CD4-positive, alpha-beta T cell treated with Interleukin-6 for 4 hours (primary cell): ENCODE data around the gene FOSB.
A peak's percentile ranks its signal among the peaks of the same experiment; 100 is the strongest.
"Not testable (repeated sequence)": the region's sequence is repeated elsewhere in the genome, so short reads cannot be mapped to it uniquely, and the experiment has no call there.

Source experiments
- DNase-seq: peaks from one replicate; pipeline ENCODE4 v3.0.0-alpha.2; 2020; ENCODE audit warnings: mixed read lengths

Gene FOSB

DNA sequence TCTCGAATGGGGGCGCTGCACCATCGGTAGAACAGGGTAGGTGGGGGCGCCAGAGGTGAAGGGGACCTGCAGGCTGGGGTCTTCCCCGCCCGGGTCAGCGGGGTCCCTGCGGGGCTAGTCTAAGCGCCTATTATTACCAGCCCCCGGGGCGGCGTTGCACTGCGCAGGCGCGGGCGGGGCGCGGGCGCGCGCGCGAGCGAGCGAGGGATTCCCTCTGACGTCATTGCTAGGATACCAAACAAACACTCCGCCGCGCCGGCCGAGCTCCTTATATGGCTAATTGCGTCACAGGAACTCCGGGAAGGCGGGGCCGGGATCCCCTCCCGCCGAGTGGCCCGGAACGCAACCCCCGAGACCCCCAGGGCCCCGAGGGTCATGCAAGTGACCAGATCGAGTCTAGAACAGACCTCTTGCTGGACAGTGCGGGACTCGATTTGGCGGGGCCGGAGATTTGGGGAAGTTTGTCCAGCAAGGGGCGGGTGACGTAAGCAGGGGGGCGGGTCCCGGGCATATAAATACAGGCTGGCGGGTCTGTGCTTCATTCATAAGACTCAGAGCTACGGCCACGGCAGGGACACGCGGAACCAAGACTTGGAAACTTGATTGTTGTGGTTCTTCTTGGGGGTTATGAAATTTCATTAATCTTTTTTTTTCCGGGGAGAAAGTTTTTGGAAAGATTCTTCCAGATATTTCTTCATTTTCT lies at the start of gene FOSB:
TSS of gene FOSB (plus strand) at position 541 of the 703 bp plus-strand sequence. CDS start 591 bp downstream, outside the sequence.
- peak; percentile 92 for DNase-seq

DNA sequence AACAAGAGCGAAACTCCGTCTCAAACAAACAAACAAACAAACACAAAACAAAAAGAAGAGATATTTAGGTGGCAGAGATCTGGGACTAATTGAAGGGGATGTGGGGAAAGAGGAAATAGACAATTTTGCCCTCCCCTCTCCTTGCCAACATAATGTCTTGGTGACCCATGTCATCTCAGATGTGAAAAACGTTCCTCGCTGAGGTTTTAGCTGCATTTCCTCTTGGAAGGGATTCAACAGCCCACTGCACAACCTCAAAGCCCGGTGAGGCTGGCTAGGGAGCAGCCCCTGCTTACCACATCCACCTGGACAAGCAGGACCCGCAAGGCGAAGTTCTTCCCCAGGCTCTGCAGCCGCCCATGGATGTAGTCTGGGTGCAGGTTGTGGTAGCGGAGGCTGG lies 49.0 kb upstream of the FOSB start:
- DNase-seq: no peak

DNA sequence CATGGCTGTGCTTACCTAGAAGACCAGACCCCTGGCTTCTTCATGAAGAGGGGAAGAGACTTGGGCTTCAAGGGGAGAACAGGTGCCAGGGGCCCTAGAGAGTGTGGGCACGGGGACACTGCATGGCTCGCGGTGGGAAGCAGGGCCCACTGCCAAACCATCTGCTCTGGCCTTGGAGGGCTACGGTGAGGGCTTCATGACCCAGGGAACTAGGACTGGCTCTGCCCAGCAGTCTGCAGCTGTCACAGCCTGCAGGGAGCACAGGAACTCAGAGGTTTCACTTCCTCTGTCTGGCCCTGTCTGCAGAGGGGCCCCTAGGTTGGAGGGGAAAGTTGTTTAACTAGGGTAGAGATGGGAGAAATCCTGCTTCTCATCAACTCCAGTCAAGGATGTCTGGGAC lies 48.4 kb upstream of the FOSB start:
- DNase-seq: peak; percentile 33

DNA sequence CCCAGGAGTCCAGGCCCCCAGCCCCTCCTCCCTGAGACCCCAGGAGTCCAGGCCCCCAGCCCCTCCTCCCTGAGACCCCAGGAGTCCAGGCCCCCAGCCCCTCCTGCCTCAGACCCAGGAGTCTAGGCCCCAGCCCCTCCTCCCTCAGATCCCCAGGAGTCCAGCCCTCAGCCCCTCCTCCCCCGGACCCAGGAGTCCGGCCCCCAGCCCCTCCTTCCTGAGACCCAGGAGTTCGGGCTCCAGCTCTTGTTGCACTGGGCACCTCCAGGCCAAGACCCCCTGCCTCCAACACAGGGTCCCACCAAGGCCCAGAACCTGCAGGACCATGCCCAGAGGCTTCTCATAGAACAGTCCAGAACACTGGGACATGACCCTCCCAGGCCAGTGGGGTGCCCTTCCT lies 47.9 kb upstream of the FOSB start:
- DNase-seq: no peak

DNA sequence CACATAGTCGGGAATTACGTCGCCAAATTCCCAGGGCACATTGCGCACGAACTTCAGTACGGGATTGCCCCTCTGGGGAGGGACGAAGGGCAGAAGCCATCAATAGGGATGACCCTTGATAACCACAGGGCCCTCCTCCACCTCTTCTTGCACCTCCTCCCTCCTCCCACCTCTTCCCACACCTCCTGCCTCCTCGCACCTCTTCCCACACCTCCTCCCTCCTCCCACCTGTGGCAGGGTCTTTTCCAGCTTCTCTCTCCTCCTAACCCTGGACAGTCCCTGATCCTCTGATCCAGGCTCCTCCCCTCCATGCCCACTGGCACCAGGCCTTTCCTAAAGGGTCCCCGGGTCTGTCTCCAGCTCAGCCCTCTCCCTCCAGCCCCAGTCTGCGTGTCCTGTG lies 47.4 kb upstream of the FOSB start:
- DNase-seq: no peak

DNA sequence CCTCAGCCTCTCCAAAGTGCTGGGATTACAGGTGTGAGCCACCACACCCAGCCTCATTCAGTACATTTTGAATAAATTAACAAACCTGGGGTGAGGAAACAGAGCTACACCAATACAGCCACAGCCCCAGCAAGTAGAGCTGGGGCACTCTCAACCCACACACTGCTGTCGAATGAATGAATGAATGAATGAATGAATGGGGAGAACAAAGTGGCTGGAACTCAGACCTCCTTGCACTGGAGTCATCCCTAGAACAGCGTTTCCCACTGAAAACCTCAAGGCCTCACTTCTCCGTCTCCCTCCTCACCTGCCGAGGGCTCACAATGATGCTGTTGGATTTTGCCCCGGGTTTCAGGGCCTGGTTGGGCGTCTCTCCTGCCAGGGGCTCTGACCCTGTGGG lies 46.9 kb upstream of the FOSB start:
- no peak for DNase-seq

DNA sequence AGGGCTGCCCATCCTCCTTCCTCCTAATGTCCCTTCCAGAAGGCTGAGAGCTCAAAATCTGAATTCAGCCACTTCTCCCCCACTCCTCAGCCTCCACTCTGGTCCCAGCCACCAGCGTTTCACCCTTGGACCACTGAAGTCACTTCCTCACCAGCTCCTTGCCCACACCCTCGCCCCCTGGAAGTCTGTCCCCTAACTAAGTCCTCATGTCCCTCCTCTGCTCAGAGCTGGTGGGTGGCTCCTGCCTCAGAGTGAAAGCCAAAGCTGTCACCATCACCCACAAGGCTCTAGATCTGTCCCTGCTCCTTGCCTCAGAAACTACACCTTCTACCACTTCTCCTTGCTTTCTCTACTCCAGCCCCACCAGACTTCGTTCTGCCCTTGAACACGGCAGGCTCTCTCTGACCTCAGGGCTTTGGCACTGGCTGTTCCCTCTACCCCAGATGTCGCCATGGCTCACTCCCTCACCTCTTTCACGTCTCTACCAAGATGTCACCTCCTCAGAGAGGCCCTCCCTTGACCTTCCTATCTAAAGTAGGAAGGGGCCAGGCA lies 45.8 kb upstream of the FOSB start:
- no peak for DNase-seq

DNA sequence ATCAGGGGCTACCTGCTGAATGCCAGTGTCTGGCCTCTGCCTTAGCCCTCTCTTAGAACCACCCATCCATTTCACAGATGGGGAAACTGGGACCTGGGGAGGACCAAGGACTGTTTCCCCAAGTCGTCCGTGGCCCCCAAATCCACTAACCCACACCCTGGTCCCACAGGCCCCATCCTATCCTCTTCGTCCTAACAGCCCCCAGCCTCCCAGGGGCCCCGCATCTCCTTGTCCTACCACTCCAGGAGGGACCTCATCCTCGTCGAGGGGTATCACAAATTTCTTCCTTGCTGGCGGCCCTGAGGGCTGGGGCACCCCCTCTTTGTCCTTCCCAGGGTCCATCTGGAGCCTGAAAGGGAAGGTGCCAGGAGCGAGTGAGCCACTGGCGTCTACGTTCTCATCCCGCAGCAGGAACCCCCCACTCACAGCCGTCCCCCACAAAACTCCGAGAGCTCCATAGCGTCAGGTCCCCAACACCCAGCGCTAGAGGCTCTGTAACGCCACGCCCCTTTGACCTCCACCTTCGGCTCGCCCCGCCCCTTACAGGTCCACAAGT lies 44.7 kb upstream of the FOSB start:
- peak; percentile 90 for DNase-seq

DNA sequence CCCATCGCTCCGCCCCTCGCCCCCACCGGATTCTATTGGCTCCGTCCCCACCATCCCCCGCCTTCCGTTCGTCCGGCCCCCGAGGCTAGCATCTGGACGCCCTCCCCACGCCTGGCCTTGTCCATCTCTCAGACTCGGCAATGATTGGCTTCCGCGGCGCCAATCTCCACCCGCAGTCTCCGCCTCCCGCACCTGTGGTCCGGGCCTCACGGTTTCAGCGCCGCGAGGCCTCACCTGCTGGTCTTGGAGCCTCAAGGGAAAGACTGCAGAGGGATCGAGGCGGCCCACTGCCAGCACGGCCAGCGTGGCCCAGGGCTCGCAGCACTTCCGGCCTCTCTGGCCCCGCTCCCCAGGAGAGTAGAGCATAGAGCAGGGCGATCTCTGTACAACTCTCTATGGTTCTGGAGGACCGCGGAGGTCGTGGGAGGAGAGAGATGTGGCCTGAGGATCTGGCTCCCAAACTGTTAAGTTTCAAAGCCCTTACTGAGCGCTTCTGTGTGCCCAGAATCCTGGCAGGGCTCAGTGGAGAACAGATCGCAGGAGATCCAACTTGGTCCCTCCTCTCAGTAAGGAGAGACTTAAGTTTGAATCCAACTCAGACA lies 44.1 kb upstream of the FOSB start, which contains the start of gene ERCC1:
TSS of gene ERCC1 (minus strand) at position 329 of the 602 bp plus-strand sequence. CDS start 543 bp downstream, outside the sequence.
- DNase-seq: no peak

DNA sequence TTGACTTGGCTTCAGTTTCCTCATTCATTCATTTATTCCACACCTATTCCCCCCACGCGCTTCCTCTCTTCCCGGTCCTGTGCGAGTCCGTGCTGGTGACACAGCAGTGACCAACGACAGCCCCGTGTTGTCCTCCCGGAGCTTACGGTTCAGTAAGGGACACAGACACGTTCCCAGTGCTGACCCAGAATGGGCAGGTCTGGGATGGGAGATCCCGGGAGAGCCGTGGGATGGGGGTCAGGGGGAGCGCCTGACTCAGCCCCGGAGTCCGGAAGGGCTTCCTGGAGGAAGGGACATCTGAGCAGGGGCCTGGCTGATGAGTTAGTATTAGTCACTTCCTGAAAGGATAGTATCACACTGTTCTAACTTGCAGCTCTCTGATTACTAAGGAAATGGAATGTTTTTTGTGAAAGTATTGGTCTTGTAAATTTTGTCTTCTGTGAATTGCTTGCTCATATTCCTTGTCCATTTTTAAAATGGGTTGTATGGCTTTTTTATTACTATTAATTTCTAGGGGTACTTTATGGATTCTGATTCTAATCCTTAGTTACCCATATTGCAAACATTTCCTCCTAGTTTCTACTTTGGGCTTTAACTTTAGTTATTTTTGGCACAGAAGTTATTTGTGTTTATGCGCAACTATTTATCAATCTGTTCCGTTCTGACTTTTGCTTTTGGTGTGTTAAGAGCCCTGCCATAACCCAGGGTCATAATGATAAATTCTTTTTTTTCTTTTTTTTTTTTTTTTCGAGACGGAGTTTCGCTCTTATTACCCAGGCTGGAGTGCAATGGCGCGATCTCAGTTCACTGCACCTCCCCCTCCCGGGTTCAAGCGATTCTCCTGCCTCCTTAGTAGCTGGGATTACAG lies 43.4 kb upstream of the FOSB start:
- DNase-seq: peak; percentile 38

DNA sequence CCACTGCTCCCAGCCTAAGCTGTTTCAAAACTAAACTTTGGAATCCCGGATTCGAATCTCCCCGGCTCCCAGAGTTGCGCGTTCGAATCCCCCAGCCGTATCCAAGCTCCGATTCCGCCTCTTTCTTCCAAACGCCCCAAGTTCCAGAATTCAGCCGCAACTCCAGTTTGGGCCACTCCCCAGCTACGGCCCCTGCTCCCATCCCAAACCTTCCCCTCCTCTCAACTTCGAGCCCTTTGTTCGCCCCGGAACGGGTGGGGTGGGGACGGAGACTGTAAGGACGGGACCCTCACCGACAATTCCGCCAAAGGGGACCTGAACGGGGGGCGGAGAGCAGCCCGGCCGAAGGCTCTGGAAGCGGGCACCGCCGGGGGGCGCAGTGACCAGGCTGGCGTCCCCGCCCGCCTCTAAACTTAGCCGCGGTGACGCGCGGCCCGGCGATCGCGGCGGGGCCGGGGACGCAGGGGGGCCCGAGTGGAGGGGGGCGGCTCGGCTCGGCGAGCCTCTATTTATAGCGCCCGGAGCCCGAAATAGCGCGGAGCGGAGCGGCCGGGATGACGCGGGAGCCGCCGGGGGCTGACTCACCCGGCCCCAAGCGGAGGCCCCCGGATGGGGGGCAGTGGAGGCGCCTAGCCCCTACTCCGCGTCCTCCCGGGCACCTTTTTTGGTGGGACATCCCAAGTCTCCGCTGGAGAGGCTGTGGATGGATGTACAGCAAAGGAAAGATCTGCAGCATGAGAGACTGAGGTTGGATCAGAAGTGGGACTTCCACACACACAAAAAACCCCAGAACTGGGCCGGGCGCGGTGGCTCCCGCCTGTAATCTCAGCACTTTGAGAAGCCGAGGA lies 39.2 kb upstream of the FOSB start:
- peak; percentile 26 for DNase-seq

DNA sequence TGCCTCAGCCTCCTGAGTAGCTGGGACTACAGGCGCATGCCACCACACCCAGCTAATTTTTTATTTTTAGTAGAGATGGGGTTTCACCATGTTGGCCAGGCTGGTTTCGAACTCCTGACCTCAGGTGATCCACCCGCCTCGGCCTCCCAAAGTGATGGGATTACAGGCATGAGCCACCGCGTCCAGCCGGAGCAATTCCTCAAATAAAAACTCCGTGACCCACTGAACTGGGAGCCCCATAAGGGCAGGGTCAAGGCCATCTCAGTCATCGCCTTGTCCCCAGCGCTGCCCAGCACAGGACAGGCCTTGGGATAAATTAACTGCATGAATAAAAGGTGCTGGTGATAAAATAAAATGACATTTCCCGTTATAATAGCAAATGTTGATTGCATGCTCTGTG lies 37.9 kb upstream of the FOSB start:
- DNase-seq: not testable (repeated sequence)

DNA sequence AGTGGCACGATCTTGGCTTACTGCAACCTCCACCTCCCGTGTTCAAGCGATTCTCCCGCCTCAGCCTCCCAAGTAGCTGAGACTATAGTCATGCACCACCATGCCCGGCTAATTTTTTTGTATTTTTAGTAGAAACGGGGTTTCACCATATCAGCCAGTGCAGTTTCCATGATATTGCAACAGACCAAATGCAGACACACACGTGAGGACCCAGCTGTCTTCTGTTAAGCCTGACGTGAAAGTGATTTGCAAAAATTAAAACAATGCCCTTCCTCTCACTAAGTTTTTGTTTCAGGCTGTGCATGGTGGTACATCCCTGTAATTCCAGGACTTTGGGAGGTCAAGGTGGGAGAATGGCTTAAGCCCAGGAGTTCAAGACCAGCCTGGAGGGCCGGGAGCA lies 36.8 kb upstream of the FOSB start:
- DNase-seq: not testable (repeated sequence)

DNA sequence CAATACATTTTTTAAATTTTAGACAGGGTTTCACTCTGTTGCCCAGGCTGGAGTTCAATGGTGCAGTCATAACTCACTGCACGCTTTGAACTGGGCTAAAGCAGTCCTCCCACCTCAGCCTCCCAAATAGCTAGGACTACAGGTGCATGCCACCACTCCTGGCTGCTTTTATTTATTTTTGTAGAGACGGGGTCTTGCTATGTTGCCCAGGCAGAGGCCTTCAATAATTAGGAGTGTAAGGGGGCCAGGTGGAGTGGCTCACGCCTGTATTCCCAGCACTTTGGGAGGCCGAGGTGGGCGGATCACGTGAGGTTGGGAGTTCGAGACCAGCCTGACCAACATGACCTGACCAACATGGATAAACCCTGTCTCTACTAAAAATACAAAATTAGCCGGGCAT lies 35.3 kb upstream of the FOSB start:
- DNase-seq: not testable (repeated sequence)

DNA sequence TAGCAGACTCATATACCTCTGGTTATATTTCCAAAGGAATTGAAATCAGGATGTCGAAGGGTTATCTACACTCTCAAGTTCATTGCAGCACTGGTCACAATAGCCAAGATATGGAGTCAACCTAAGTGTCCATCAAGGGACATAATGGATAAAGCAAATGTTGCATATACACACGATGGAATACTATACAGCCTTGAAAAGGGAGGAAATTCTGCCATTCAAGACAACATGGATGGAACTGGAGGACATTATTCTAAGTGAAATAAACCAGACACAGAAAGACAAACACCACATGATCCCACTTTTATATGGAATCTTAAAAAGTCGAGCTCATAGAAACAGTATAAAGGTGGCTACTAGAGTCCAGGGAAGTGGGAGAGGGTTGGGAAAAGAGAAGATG lies 30.5 kb upstream of the FOSB start:
- DNase-seq: no peak

DNA sequence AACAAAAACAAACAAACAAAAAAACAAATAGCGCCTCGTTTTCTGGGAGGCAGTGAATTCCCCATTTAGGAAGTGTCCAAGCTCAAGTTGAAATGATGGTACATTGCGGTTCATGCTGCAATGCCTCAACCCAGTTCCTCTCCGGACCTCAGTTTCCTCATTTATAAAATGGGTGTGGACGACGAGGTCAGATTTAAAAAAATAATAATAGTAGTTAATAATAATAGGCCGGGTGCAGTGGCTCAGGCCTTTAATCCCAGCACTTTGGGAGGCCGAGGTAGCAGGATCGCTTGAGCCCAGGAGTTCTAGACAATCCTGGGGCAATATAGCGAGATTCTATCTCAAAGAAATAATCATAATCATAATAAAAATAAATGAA lies 28.6 kb upstream of the FOSB start:
- DNase-seq: no peak

DNA sequence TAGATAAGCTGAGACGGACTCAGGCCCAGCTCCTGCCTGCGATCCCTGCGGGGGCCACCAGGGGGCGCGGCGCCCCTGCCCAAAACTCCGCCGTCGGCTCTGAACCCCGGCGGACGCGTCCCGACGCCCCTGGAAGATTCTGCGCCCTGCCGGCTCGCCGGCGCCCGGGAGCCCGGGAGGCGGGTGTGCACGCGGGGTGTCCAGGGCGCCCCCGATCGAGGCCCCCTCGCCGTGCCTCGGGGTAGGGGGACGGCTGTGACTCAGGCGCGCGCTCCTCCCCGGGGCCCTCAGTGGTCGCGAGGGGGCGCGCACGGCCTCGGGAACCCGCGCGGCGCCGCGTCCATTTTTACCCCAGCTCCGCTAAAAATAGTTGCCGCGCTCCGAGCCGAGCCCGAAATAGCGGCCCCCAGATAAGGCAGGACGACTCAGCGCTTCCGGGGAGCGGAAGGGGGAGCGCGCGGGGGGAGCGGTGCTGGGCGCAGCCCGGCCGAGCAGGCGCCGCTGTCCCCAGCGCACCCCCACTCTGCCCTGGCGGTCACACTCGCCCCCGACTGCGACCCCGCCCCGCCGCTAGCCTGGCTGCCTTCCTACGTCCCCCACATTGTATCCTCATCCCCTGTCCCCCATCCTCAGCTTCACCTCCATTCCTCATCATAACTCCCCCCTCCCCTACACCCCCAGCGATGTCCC lies 28.1 kb upstream of the FOSB start:
- DNase-seq: peak; percentile 86

DNA sequence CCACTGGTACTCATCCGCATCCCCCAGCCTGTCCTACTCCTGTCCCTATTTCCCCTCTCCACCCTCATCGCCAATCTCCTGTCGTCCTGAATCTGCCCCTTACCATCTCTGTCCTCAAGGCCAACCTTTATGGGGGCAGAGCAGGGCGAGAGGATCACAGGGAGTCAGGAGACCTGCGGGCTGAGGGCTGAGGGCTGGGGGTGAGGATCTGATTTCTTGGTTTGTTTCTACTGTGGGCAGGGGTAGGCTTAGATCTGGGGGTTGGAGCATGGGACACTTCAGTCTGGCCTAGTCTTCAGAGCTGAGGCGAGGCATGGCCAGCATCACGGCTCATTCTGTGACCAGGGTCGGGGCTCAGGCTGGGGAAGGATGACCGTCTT lies 27.5 kb upstream of the FOSB start:
- peak; percentile 5 for DNase-seq

DNA sequence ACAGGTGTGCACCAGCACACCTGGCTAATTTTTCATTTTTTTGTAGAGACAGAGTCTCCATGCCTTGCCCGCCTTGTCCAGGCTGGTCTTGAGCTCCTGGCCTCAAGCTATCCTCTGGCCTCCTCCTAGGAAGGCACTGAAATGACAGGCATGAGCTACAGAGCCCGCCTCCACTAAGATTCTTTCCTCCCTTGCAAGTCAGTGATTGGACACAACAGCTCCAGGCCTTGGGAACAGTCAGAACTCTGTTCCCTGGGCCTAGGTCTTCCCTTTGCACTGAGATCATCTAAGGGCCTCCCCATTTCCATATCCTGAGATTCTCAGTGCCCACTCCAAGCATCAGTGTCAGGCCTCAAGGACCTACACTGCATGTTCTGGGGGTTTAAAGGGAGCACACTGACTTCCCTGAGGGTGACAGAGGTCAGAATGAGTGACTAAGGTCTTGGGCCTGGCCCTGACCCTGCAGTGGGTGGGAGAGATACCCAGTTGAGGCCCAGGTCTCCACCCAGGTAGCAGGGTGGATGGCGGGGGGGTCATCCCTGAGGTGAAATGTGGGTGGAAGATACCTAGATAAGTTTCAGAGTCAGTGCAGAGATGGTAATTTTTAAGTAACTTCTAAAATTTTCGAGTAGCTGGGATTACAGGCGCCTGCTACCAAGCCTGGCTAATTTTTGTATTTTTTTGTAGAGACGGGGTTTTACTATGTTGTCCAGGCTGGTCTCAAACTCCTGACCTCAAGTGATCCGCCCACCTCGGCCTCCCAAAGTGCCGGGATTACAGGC lies 26.7 kb upstream of the FOSB start:
- no peak for DNase-seq

DNA sequence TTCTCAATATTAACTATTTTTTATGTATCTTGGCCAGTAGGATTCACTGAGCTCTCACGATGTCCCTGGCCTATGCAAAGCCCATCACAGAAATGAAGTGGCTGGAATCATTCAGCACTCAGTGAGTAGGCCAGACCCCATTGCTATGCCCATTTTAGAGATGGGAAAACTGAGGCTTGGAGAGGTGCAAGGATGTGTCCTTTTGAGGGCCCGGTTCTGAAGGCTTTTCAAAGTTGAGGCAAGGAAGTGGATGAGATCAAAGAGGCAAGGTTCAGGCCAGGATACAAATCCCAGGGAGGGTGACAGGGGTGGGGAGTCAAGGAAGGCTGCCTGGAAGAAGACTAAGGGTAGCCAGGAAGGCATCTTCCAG lies 25.4 kb upstream of the FOSB start:
- no peak for DNase-seq
